Renal cortex interstitium (tissue), 15 donors: Measurements from ENCODE around the gene TRAPPC3. TPM values are rescaled to one million over a fixed set of nuclear protein-coding genes. Genes with fewer than 3 reads are reported as not detected.
"Not testable (repeated sequence)": the region's sequence is repeated elsewhere in the genome, so short reads cannot be mapped to it uniquely, and the experiment has no call there.

ENCODE experiments used
- DNase-seq, 11 donors: peaks; one replicate each; pipeline ENCODE4 v3.0.0-alpha.2; 2013; ENCODE audit warnings: low read depth in 9 of 11, low spot score in 4 of 11; ENCODE audit errors: extremely low read depth in 1 of 11
- long read RNA-seq, 16 experiments: transcript quantifications; one replicate each; lab custom pipeline, GENCODE V29; 2026
- polyA plus RNA-seq, 3 donors: library from polyadenylated mRNA; unstranded; fragments of 120-200 nt; gene quantifications; one replicate each; pipeline ENCODE4 v1.2.1, GENCODE V29; 2013; ENCODE audit not compliant: insufficient read length in 3 of 3

The TRAPPC3 gene
- 10 to 100 TPM; 61.4 to 65.5 (median 64.4) TPM for polyA plus RNA-seq
- long read RNA-seq, donor 1, transcript TRAPPC3-204 (5 exons, 1,265 nt) = major isoform, 18 of 67 reads
- long read RNA-seq, donor 1, partial matches to known transcripts = 47 of 67 reads
- long read RNA-seq, donor 1, other reads (novel, unspliced or antisense) = 0 of 67 reads
- long read RNA-seq, donor 2, transcript TRAPPC3-204 (5 exons, 1,265 nt) = major isoform, 15 of 67 reads
- long read RNA-seq, donor 2, partial matches to known transcripts = 49 of 67 reads
- long read RNA-seq, donor 2, other reads (novel, unspliced or antisense) = 0 of 67 reads
- long read RNA-seq, donor 3, transcript TRAPPC3-204 (5 exons, 1,265 nt) = major isoform, 25 of 34 reads
- long read RNA-seq, donor 3, partial matches to known transcripts = 0 of 34 reads
- long read RNA-seq, donor 3, other reads (novel, unspliced or antisense) = 0 of 34 reads
- long read RNA-seq, donor 4, transcript TRAPPC3-204 (5 exons, 1,265 nt) = major isoform, 25 of 33 reads
- long read RNA-seq, donor 4, partial matches to known transcripts = 0 of 33 reads
- long read RNA-seq, donor 4, other reads (novel, unspliced or antisense) = 5 of 33 reads
- long read RNA-seq, donor 5 = 0 reads
- long read RNA-seq, donor 6, transcript TRAPPC3-204 (5 exons, 1,265 nt) = major isoform, 13 of 44 reads
- long read RNA-seq, donor 6, partial matches to known transcripts = 30 of 44 reads
- long read RNA-seq, donor 6, other reads (novel, unspliced or antisense) = 0 of 44 reads
- long read RNA-seq, donor 7, transcript TRAPPC3-204 (5 exons, 1,265 nt) = major isoform, 24 of 30 reads
- long read RNA-seq, donor 7, partial matches to known transcripts = 0 of 30 reads
- long read RNA-seq, donor 7, other reads (novel, unspliced or antisense) = 0 of 30 reads
- long read RNA-seq, donor 8, transcript TRAPPC3-204 (5 exons, 1,265 nt) = major isoform, 38 of 103 reads
- long read RNA-seq, donor 8, partial matches to known transcripts = 61 of 103 reads
- long read RNA-seq, donor 8, other reads (novel, unspliced or antisense) = 0 of 103 reads
- long read RNA-seq, donor 9, transcript TRAPPC3-204 (5 exons, 1,265 nt) = major isoform, 21 of 24 reads
- long read RNA-seq, donor 9, partial matches to known transcripts = 0 of 24 reads
- long read RNA-seq, donor 9, other reads (novel, unspliced or antisense) = 0 of 24 reads
- long read RNA-seq, donor 10, transcript TRAPPC3-204 (5 exons, 1,265 nt) = major isoform, 28 of 31 reads
- long read RNA-seq, donor 10, partial matches to known transcripts = 0 of 31 reads
- long read RNA-seq, donor 10, other reads (novel, unspliced or antisense) = 0 of 31 reads
- long read RNA-seq, donor 11, transcript TRAPPC3-204 (5 exons, 1,265 nt) = major isoform, 23 of 26 reads
- long read RNA-seq, donor 11, partial matches to known transcripts = 0 of 26 reads
- long read RNA-seq, donor 11, other reads (novel, unspliced or antisense) = 0 of 26 reads
- long read RNA-seq, donor 12, transcript TRAPPC3-204 (5 exons, 1,265 nt) = major isoform, 14 of 15 reads
- long read RNA-seq, donor 12, partial matches to known transcripts = 0 of 15 reads
- long read RNA-seq, donor 12, other reads (novel, unspliced or antisense) = 0 of 15 reads
- long read RNA-seq, donor 13, transcript TRAPPC3-204 (5 exons, 1,265 nt) = major isoform, 40 of 154 reads
- long read RNA-seq, donor 13, partial matches to known transcripts = 106 of 154 reads
- long read RNA-seq, donor 13, other reads (novel, unspliced or antisense) = 0 of 154 reads
- long read RNA-seq, donor 14, transcript TRAPPC3-204 (5 exons, 1,265 nt) = major isoform, 31 of 36 reads
- long read RNA-seq, donor 14, partial matches to known transcripts = 0 of 36 reads
- long read RNA-seq, donor 14, other reads (novel, unspliced or antisense) = 0 of 36 reads
- long read RNA-seq, donor 15, transcript TRAPPC3-204 (5 exons, 1,265 nt) = major isoform, 11 of 13 reads
- long read RNA-seq, donor 15, partial matches to known transcripts = 0 of 13 reads
- long read RNA-seq, donor 15, other reads (novel, unspliced or antisense) = 0 of 13 reads
- long read RNA-seq, donor 16, transcript TRAPPC3-202 (5 exons, 1,056 nt) = minor isoform, 5 of 254 reads
- long read RNA-seq, donor 16, transcript TRAPPC3-204 (5 exons, 1,265 nt) = major isoform, 64 of 254 reads
- long read RNA-seq, donor 16, partial matches to known transcripts = 148 of 254 reads
- long read RNA-seq, donor 16, other reads (novel, unspliced or antisense) = 31 of 254 reads

- peak; percentile 94 to 99 (median 99) for DNase-seq
Observed at GRCh38 chr1:36149237-36149972, at the start of gene TRAPPC3. Gene TRAPPC3 (minus strand): TSS chr1:36149486. CDS start chr1:36149378, 108 bp downstream.

DNA sequence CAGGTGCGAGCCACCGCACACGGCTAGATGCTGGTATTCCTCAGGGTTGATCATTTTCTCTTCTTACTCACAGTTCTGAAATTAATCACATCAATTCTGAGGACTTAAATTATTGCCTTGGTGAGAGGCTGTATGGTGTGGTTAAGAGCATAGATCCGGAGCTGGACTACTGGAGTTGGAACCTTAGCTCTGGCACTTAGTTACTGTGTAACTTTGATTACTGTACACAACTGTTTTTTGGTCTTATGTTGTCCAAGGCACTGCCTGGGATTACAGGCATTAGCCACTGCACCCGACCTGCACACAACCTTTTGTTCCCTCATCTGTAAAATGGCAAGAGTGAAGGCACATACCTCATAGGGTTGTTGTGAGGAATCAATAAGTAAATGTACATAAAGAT lies 49.4 kb upstream of the TRAPPC3 start:
- no peak for DNase-seq

GRCh38 chr1:36196805-36197204 lies 47.5 kb upstream of the TRAPPC3 start:
- not testable (repeated sequence) for DNase-seq

DNA sequence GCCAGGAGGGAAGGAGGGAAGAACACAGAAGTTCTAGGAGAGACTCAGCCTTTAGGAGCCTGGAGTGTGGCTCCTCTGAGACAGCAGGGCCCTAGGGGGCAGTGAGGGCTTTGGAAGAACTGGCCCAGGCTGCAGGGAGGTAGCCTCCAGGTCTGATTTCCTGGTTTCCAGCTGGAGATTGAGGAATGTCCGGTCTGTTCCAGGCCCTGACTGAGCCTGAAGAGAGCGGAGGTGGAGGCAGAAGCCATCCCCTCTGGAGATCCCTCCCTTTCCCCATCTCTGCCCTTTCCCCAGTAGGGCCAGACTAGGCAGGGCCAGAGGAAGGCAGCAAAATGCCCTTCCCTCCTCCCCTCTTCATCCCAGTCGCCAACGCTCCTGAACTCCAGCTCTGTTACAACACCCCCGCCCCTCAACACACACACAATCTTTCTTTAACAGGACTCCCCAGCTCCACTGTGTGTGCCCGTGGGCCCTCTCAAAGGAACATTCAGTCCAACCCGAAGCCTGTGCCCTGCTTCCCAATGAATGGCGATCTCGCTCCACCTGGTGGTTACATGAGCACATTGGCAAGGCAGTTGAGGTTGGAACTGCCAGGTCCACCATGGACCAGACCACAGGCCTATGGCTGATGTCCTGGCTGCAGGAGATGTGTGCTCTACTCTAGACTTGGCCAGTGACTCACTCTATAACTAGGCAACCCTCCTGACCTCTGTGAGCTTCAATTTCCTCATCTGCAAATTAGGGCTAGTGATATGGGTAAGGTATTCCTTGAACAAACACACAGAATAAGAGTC lies 38.7 kb upstream of the TRAPPC3 start:
- DNase-seq = peak; percentile 61 to 82 (median 67)

- DNase-seq = no peak
Observed at GRCh38 chr1:36183309-36183856, 34.1 kb upstream of the TRAPPC3 start.

DNA sequence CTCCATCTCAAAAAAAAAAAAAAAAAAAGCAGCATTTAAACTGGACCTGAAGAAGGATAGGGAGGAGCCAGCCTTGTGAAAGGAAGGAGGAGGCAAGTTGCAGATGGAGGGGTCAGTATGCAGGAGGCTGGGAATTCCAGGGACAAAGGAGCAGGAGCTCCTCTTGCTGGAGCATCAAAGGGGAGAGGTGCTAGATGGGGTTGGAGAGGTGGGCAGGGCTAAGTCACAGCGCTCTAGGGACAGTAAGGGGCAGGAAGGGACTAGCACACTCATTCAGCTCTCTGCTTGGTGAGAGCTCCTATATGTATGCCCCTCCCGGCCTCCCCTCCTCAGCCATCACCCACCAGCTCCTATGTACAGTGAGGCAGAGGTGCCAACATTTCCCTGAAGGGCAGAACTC lies 33.4 kb upstream of the TRAPPC3 start:
- DNase-seq = no peak

- DNase-seq = no peak
Observed at GRCh38 chr1:36179220-36179600, 29.9 kb upstream of the TRAPPC3 start.

DNA sequence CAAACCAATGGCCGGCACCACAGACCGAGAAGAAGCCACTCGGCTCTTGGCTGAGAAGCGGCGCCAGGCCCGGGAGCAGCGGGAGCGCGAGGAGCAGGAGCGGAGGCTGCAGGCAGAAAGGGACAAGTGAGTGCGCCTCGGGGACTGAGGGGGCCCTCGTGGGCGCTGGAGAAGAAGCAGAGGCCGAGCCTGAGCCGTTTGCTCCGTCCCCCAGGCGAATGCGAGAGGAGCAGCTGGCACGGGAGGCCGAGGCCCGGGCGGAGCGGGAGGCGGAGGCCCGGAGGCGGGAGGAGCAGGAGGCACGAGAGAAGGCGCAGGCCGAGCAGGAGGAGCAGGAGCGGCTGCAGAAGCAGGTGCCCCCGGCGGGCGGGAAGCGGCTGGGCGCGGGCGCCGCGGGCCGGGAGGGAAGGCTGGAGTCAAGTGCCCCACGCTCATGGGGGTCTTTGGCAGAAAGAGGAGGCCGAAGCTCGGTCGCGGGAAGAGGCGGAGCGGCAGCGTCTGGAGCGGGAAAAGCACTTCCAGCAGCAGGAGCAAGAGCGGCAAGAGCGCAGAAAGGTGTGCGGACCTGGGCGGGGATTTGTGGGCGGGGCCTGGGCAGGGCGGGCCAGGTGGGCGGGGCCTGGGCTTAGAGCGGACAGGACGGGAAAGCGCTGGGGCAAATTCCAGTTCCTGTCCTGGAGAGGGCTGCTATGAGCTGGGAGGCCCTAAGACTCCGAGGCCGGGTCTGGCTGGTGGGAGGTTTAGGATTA lies 29.4 kb upstream of the TRAPPC3 start:
- no peak for DNase-seq

DNA sequence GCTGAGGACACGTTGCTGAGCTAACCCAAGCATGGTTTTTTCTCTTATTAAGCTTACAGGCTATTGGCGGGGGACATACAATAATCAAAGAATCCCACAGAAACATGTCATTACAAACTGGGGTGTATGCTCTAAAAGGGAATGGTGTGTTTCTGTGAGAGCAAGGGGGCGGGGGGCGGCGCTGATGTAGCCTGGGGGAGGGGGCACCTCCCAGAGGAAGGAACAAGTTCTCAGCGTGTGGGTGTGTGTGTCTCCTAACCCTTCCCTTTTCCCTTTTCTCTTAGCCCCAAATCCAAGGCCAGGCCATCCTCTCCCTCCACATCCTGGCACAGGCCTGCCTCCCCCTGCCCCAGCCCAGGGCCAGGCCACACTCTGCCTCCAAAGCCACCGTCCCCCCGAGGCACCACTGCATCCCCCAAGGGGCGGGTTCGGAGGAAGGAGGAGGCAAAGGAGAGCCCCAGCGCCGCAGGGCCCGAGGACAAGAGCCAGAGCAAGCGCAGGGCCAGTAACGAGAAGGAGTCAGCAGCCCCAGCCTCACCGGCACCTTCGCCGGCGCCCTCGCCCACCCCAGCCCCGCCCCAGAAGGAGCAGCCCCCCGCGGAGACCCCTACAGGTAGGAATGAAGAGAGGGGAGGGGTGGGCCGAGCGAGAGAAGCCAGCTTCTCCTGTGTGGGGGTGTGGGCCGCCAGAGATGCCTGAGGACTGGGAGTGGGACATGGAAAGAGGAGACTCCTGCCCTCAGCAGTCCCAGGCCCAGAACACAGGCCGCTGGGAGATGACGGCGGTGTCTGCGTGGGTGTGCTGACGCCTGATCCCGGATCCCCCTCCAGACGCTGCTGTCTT lies 28.5 kb upstream of the TRAPPC3 start:
- DNase-seq = no peak

DNA sequence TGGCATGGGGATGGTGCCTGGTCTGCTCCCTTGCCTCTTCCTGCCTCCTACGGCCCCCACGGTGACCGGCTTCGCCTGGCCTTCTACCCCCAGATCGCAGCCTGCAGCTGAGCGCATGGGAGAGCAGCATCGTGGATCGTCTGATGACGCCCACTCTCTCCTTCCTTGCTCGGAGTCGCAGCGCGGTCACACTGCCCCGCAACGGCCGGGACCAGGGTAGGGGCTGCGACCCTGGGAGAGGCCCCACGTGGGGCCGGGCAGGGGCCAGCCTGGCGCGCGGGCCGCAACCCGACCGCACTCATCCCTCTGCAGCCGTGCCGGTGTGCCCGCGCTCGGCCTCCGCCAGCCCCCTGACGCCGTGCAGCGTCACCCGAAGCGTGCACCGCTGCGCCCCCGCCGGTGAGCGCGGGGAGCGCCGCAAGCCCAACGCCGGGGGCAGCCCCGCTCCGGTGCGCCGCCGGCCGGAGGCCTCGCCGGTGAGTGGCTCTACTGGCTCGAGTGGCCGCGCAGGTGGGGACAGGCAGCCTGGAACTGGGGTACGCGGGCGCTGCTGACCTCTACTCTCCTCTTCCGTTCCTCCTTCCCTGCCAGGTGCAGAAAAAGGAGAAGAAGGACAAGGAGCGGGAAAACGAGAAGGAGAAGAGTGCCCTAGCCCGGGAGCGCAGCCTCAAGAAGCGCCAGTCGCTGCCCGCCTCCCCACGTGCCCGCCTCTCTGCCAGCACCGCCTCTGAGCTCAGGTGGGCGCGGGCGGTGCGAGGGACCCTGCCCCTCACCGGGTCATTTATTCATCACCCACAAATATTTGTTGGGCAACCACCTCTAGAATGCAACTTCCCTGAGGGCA lies 27.0 kb upstream of the TRAPPC3 start:
- DNase-seq = no peak

DNA sequence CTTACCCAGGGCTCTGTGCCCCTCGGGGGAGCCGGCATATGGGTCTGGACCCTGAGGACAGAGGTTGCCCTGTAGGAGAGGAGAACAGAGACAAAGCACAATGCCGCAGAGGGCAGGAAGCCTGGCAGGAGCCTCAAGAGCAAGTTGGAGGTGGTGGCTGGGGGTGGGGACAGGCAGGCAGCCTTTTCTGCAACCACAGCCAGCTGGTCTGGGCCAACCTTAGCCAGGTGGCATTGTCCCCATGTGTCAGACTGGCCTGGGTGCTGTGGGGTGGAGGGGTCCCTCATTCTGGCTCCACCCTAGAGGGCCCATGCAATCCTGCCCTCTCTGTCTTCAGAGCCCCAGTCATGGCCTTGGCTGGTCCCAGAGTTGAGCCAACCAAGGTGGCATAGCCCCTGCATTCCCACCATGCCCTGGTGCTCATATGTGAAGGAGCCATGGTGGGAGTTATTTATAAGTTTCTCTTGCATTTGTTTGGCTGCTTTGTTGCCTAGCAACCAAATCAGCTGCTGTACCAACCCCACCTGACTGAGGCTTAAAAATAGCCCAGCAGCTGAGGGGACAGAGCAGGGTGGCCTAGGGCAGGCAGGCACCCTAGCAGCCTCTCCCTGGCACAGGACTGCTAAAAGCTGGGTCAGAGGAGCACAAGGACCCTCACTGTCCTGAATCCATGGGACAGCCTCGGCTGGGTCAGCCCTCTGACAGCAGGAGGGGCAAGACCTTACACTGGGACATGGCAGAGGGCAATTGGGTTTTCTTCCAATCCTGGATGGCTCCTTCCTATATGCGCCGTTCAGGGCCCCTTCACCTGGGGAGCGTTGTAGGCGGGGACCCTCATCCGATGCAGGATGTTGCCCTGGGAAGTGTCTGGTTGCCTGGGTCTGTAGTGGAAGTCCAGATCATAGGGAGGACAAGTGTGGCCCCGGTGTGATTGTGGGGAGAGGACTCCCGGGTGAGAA lies 26.1 kb upstream of the TRAPPC3 start:
- peak in 1 of 11 donors; percentile 59 for DNase-seq

DNA sequence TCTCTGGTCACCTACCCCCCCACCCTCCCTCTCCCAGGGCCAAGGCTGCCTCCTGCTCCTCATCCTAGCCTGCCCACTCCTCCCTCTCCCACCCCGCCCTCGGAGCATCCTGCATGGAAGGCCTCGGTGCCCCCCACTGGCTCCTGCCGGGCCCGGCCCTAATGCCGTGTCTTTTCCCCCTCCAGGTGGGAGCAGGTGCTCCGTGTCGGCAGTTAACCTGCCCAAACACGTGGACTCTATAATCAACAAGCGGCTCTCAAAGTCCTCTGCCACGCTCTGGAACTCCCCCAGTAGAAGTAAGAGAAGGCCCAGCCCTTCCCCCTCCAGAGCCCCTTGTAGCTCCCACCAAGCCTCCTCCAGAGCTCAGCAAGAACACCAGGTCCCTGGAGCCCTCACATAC lies 25.4 kb upstream of the TRAPPC3 start:
- no peak for DNase-seq
